GM23248 (cell line): ENCODE data around the gene OR2V2. TPM values are rescaled to one million over a fixed set of nuclear protein-coding genes. Genes with fewer than 3 reads are reported as not detected.
A peak's percentile ranks its signal among the peaks of the same experiment; 100 is the strongest.

ENCODE experiments used
- DNase-seq: peaks from one replicate; pipeline ENCODE4 v3.0.0-alpha.2; 2015
- H2AFZ ChIP-seq: fragments of 200-600 bp; sonication (generic); 2 replicates; pipeline ENCODE4 v1.6.1; 2016; ENCODE audit warnings: antibody characterized with exemption
- H3F3A ChIP-seq: fragments of 200-600 bp; sonication (generic); 2 replicates; pipeline ENCODE4 v1.6.1; 2016; ENCODE audit warnings: mild to moderate bottlenecking, antibody characterized with exemption, mixed run types; ENCODE audit not compliant: insufficient read depth
- H3K27ac ChIP-seq: fragments of 200-600 bp; sonication (generic); 2 replicates; pipeline ENCODE4 v1.5.1; 2016; ENCODE audit warnings: mild to moderate bottlenecking
- H3K27me3 ChIP-seq: fragments of 200-600 bp; sonication (generic); replicated peaks from 2 replicates; pipeline ENCODE4 v1.6.1; 2016; ENCODE audit warnings: mild to moderate bottlenecking; ENCODE audit not compliant: insufficient read depth
- H3K36me3 ChIP-seq: fragments of 200-600 bp; sonication (generic); 2 replicates; pipeline ENCODE4 v1.6.1; 2016; ENCODE audit warnings: low read depth, mild to moderate bottlenecking
- H3K4me1 ChIP-seq: fragments of 200-600 bp; sonication (generic); 2 replicates; pipeline ENCODE4 v1.6.1; 2016; ENCODE audit warnings: mild to moderate bottlenecking; ENCODE audit not compliant: insufficient read depth
- H3K4me2 ChIP-seq: fragments of 200-600 bp; sonication (generic); one replicate; pipeline ENCODE4 v1.6.1; 2016; ENCODE audit warnings: mild to moderate bottlenecking; ENCODE audit not compliant: unreplicated experiment
- H3K4me3 ChIP-seq: fragments of 200-600 bp; sonication (generic); 2 replicates; pipeline ENCODE4 v1.5.1; 2016; ENCODE audit warnings: mild to moderate bottlenecking
- H3K79me2 ChIP-seq: fragments of 200-600 bp; sonication (generic); 2 replicates; pipeline ENCODE4 v1.6.1; 2016; ENCODE audit warnings: mild to moderate bottlenecking; ENCODE audit not compliant: insufficient read depth
- H3K9ac ChIP-seq: fragments of 200-600 bp; sonication (generic); 2 replicates; pipeline ENCODE4 v1.6.1; 2016; ENCODE audit warnings: mild to moderate bottlenecking
- H3K9me2 ChIP-seq: fragments of 200-600 bp; sonication (generic); 2 replicates; pipeline ENCODE4 v1.6.1; 2016; ENCODE audit warnings: mixed run types, mild to moderate bottlenecking, moderate library complexity; ENCODE audit not compliant: insufficient read depth
- H3K9me3 ChIP-seq: fragments of 200-600 bp; sonication (generic); one replicate; pipeline ENCODE4 v1.6.1; 2017; ENCODE audit warnings: low read depth
- H4K20me1 ChIP-seq: fragments of 200-600 bp; sonication (generic); 2 replicates; pipeline ENCODE4 v1.6.0; 2016; ENCODE audit not compliant: insufficient read depth
- EZH2 ChIP-seq: fragments of 200-600 bp; sonication (generic); IDR thresholded peaks from 2 replicates; pipeline ENCODE4 v1.6.1; 2018; ENCODE audit warnings: antibody characterized with exemption, mild to moderate bottlenecking; ENCODE audit not compliant: insufficient read depth, poor library complexity, severe bottlenecking
- EZH2phosphoT487 ChIP-seq: fragments of 200-600 bp; sonication (generic); IDR thresholded peaks from 2 replicates; pipeline ENCODE4 v1.6.1; 2018; ENCODE audit warnings: antibody characterized with exemption, moderate library complexity, mild to moderate bottlenecking, low read depth; ENCODE audit not compliant: insufficient read depth
- WGBS, 2 experiments: methylation state at CpG; one replicate each; pipeline ENCODE4 v1.1.6; 2015 to 2017; ENCODE audit warnings: low lambda C conversion rate in 2 of 2, low coverage in 1 of 2; ENCODE audit errors: missing lambda C conversion rate in 2 of 2; 5-methylcytosine and 5-hydroxymethylcytosine counted together
- in situ Hi-C: fragments of 300-500 bp; cut with MboI; formaldehyde crosslinking; loops from 2 replicates; pipeline ENCODE4 v1.15.0; 2020
- polyA plus RNA-seq: library from polyadenylated mRNA; unstranded; fragments of >200 nt; fragmentation: Nextera tagmentation; extraction: Ambion mirVana; gene quantifications from 2 replicates; pipeline ENCODE4 v1.2.1, GENCODE V29; 2016
- total RNA-seq: library from RNA; depleted of rRNA; stranded (reverse); fragments of >200 nt; shearing (Covaris generic); gene quantifications from 2 replicates; pipeline ENCODE4 v1.2.3, GENCODE V29; 2014

The OR2V2 gene
- total and polyA plus RNA-seq, 2 experiments from 2014 or later, result not detected

DNA sequence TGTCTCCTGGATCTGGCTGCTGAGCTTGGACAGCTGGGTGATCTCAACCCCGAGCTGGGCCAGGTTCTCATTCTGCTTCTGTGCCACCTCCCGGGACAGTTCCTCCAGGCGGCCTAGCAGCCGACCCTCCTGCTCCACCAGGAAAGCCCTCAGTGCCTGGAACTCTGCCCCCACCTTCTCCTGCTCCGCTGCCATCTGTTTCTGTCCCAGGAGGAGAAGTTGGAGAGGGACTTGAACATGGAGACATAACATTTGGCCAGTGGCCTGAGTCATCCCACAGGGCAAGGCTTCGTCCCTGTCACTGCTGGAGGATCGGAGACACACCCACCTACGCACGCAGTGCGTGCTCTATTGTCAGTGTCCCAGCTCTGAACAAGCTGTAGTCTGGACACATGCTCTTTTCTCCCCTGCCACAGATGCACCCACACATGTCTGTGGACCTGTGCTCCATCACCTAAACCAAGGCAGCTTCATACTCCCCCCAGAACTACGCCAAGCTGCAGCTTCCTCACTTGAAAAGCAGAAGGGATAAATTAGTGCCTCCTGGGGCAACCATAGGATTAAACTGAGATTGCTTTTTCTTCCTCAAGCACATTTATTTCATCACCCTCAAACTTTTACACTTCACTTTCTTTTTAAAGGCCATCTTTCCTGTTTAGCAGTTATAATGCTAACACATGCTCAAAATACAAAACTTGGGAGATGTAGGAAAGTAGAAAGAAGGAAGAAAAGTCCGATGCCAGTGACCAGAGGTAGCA lies 52.7 kb downstream of the OR2V2 start:
- H3K4me1 ChIP-seq, result no peaks in the 10 kb centered on the region
- H3K27ac ChIP-seq, result no peak overlapping the region
- no peaks in the 10 kb centered on the region for H3F3A ChIP-seq
- no peak overlapping the region for H3K9ac ChIP-seq
- H3K9me3 ChIP-seq, result no peaks in the 10 kb centered on the region
- WGBS, 2 experiments, result 76 to 80% methylated on average over 12 of the region's 12 CpGs
- H3K4me2 ChIP-seq, result no peak overlapping the region
- TF ChIP-seq EZH2phosphoT487 (no peak), EZH2 (no peak)
- no peak overlapping the region for H3K4me3 ChIP-seq
- H2AFZ ChIP-seq, result no peak overlapping the region
- H3K36me3 ChIP-seq, result no peaks in the 10 kb centered on the region
- H3K9me2 ChIP-seq, result no peaks in the 10 kb centered on the region
- no peak for DNase-seq
- no peaks in the 10 kb centered on the region for H4K20me1 ChIP-seq
- H3K27me3 ChIP-seq, result no peaks in the 10 kb centered on the region
- no peaks in the 10 kb centered on the region for H3K79me2 ChIP-seq
- in situ Hi-C loops, result no loop called here

DNA sequence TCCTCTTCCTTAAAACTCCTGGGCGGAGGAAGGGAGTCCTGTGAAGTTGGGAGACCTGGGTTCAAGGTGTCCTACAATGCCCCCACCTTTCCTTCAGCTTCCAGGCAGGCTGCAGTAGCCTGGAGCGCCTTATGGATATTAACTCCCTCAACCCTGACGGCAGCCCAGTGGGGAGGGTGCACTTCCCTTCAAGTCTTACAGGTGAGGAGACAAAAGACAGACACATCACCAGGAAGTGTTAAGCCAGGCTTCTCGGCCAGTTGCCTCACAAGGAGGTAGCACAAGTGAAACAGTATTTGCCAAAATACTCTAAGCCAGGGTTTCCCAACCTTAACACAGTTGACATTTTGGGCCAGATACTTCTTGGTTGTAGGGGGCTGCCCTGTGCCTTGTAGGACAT lies 53.4 kb downstream of the OR2V2 start:
- no peaks in the 10 kb centered on the region for H3K36me3 ChIP-seq
- H3K4me2 ChIP-seq, result no peak overlapping the region
- peaks cover 1% of the 10 kb centered on the region for H3F3A ChIP-seq
- TF ChIP-seq EZH2phosphoT487, result no peak
- H3K27ac ChIP-seq, result no peak overlapping the region
- in situ Hi-C loops, result no loop called here
- H3K79me2 ChIP-seq, result no peaks in the 10 kb centered on the region
- H3K4me3 ChIP-seq, result no peak overlapping the region
- no peaks in the 10 kb centered on the region for H3K9me3 ChIP-seq
- 95 to 98% methylated on average over 4 of the region's 4 CpGs for WGBS, 2 experiments
- H3K27me3 ChIP-seq, result no peaks in the 10 kb centered on the region
- no peak for DNase-seq
- H3K9ac ChIP-seq, result no peak overlapping the region
- H3K4me1 ChIP-seq, result no peaks in the 10 kb centered on the region
- no peaks in the 10 kb centered on the region for H3K9me2 ChIP-seq
- no peak overlapping the region for H2AFZ ChIP-seq
- no peaks in the 10 kb centered on the region for H4K20me1 ChIP-seq

- H4K20me1 ChIP-seq, result no peaks in the 10 kb centered on the region
- peaks cover 19% of the 10 kb centered on the region for H3F3A ChIP-seq
- TF ChIP-seq EZH2, result no peak
- TF ChIP-seq EZH2phosphoT487, result no peak
- no peaks in the 10 kb centered on the region for H3K79me2 ChIP-seq
- no peak overlapping the region for H3K27ac ChIP-seq
- no peaks in the 10 kb centered on the region for H3K36me3 ChIP-seq
- no peaks in the 10 kb centered on the region for H3K9me3 ChIP-seq
- in situ Hi-C loops, result no loop called here
- H3K4me2 ChIP-seq, result peak overlapping the region; percentile 9
- peak; percentile 85 for DNase-seq
- 31 to 37% methylated on average over 11 of the region's 11 CpGs for WGBS, 2 experiments
- no peaks in the 10 kb centered on the region for H3K4me1 ChIP-seq
- H3K9me2 ChIP-seq, result no peaks in the 10 kb centered on the region
- H3K4me3 ChIP-seq, result no peak overlapping the region
- H2AFZ ChIP-seq, result 0 out of 2 replicates have a peak overlapping the region, but pooled peaks have one; percentile 78
- H3K27me3 ChIP-seq, result no peaks in the 10 kb centered on the region
- 0 out of 2 replicates have a peak overlapping the region, but pooled peaks have one; percentile 16 for H3K9ac ChIP-seq
Observed at GRCh38 chr5:181203093-181203711, 55.8 kb downstream of the OR2V2 start.

GRCh38 chr5:181203777-181204112 lies 56.4 kb downstream of the OR2V2 start:
- Histone ChIP-seq H3K79me2 (no peaks in the 10 kb centered on the region), H3K9me3 (no peaks in the 10 kb centered on the region), H3K9me2 (no peaks in the 10 kb centered on the region), H4K20me1 (no peaks in the 10 kb centered on the region), H3K4me3 (peak overlapping the region; percentile 65), H3F3A (peaks cover 22% of the 10 kb centered on the region), H3K9ac (peak overlapping the region; percentile 16; the same call in 1 of the 2 replicates), H3K27ac (no peak overlapping the region), H3K4me2 (peak overlapping the region; percentile 15), H3K36me3 (no peaks in the 10 kb centered on the region), H3K27me3 (no peaks in the 10 kb centered on the region), H2AFZ (peak overlapping the region; percentile 78), H3K4me1 (no peaks in the 10 kb centered on the region)
- WGBS, 2 experiments, result 6 to 8% methylated on average over 12 to 17 of the region's 17 CpGs
- TF ChIP-seq EZH2phosphoT487 (no peak), EZH2 (no peak)
- in situ Hi-C loops, result no loop called here
- DNase-seq, result no peak
